CD4-positive, alpha-beta memory T cell (primary cell): ENCODE measurements around the gene SMARCE1. TPM values are rescaled to one million over a fixed set of nuclear protein-coding genes. Genes with fewer than 3 reads are reported as not detected.

ENCODE experiments used
- CTCF ChIA-PET: fragments of 350-600 bp; sonication (Branson Sonifier 250); formaldehyde crosslinking; loops from one replicate; lab custom pipeline; 2021; ENCODE audit warnings: inconsistent platforms; ENCODE audit not compliant: partially characterized antibody; lab: Charles Lee
- POLR2A ChIA-PET: fragments of 350-600 bp; sonication (Branson Sonifier 250); formaldehyde crosslinking; loops from one replicate; lab custom pipeline; 2021; ENCODE audit not compliant: partially characterized antibody; lab: Charles Lee
- DNase-seq, 5 donors: peaks; one replicate each; pipeline versions ENCODE4 v3.0.0 to v3.0.0-alpha.2; 2020 to 2022; ENCODE audit warnings: mixed read lengths in 1 of 5
- H3K27ac ChIP-seq: one replicate; pipeline ENCODE4 v1.7.0; 2013; ENCODE audit warnings: low read depth, low read length
- H3K27me3 ChIP-seq: 2 replicates; pipeline ENCODE4 v1.7.0; 2013; ENCODE audit warnings: mild to moderate bottlenecking, low read length, moderate library complexity; ENCODE audit not compliant: insufficient read depth
- H3K36me3 ChIP-seq: 2 replicates; pipeline ENCODE4 v1.7.0; 2013; ENCODE audit warnings: mild to moderate bottlenecking, low read length, moderate library complexity; ENCODE audit not compliant: insufficient read depth
- H3K4me1 ChIP-seq: 2 replicates; pipeline ENCODE4 v1.7.0; 2013; ENCODE audit warnings: mild to moderate bottlenecking, low read length, moderate library complexity; ENCODE audit not compliant: insufficient read depth
- H3K4me3 ChIP-seq, 2 donors: one replicate each; pipeline ENCODE4 v1.7.0; 2013; ENCODE audit warnings: low read length in 2 of 2, mild to moderate bottlenecking in 1 of 2
- H3K9me3 ChIP-seq, 2 donors: one replicate each; pipeline ENCODE4 v1.7.0; 2013; ENCODE audit warnings: low read length in 2 of 2, control low read depth in 1 of 2; ENCODE audit not compliant: control insufficient read depth in 1 of 2
- H3K27ac Mint-ChIP-seq, 7 donors: one replicate each; pipeline ENCODE4 v1.8.0; 2020 to 2021; ENCODE audit warnings: mixed read lengths in 7 of 7, mild to moderate bottlenecking in 6 of 7, inconsistent platforms in 3 of 7, moderate library complexity in 3 of 7
- H3K27me3 Mint-ChIP-seq, 2 donors: one replicate each; pipeline ENCODE4 v1.8.0; 2020 to 2021; ENCODE audit warnings: mixed read lengths in 2 of 2
- H3K36me3 Mint-ChIP-seq, 2 donors: one replicate each; pipeline ENCODE4 v1.8.0; 2020 to 2021; ENCODE audit warnings: mixed read lengths in 2 of 2, inconsistent platforms in 1 of 2, mild to moderate bottlenecking in 1 of 2
- H3K4me1 Mint-ChIP-seq, 4 donors: one replicate each; pipeline ENCODE4 v1.8.0; 2020 to 2021; ENCODE audit warnings: mixed read lengths in 4 of 4, mild to moderate bottlenecking in 1 of 4
- H3K4me3 Mint-ChIP-seq, 8 donors: one replicate each; pipeline ENCODE4 v1.8.0; 2020 to 2021; ENCODE audit warnings: mixed read lengths in 8 of 8, mild to moderate bottlenecking in 7 of 8, moderate library complexity in 6 of 8, inconsistent platforms in 3 of 8
- H3K9me3 Mint-ChIP-seq, 8 donors: one replicate each; pipeline ENCODE4 v1.8.0; 2020 to 2021; ENCODE audit warnings: mixed read lengths in 8 of 8, mild to moderate bottlenecking in 5 of 8, inconsistent platforms in 3 of 8, moderate library complexity in 1 of 8
- intact Hi-C: fragments of 100-400 bp; cut with micrococcal nuclease; formaldehyde crosslinking; loops from one replicate; pipeline ENCODE4 v1.15.1; 2023
- polyA plus RNA-seq, 2 donors: library from polyadenylated mRNA; unstranded; fragments of 300-500 nt; fragmentation: Illumina TruSeq; gene quantifications; one replicate each; pipeline ENCODE4 v1.2.3, GENCODE V29; 2021
- total RNA-seq, 2 experiments: library from RNA; stranded (reverse); gene quantifications; one replicate each; pipeline ENCODE4 v1.2.3, GENCODE V29; 2021

The SMARCE1 gene
- total and polyA plus RNA-seq, 4 experiments from 2014 or later = 87.6 to 197 (median 119) TPM

GRCh38 chr17:40629842-40630241 lies 17.8 kb downstream of the SMARCE1 start:
- H3K36me3 ChIP-seq = peaks cover 47% of the 10 kb centered on the region
- H3K4me1 ChIP-seq = peaks cover 8% of the 10 kb centered on the region
- Mint-ChIP-seq H3K9me3 (no peaks in the 10 kb centered on the region), H3K27me3 (no peaks in the 10 kb centered on the region), H3K27ac (no peak overlapping the region), H3K36me3 (peaks cover 42 to 61% of the 10 kb centered on the region in 2 donors), H3K4me1 (peaks cover 0 to 12% (median 10%) of the 10 kb centered on the region in 4 donors), H3K4me3 (no peak overlapping the region)
- ChIA-PET POLR2A (interaction anchor here (0.8 to 2.3 kb wide), 4 partner anchors 10 to 73 kb away, joined by 3 to 8 read pairs (median 6); partner anchors contain the start of gene SMARCE1), CTCF (interaction anchor here (1.3 to 2.0 kb wide), 3 partner anchors 10 to 96 kb away, joined by 3 to 7 read pairs (median 6); no protein-coding TSS in a partner anchor)
- no peaks in the 10 kb centered on the region for H3K9me3 ChIP-seq
- no peak overlapping the region for H3K4me3 ChIP-seq
- intact Hi-C loops = no loop called here
- H3K27ac ChIP-seq = no peak overlapping the region
- no peaks in the 10 kb centered on the region for H3K27me3 ChIP-seq
- no peak for DNase-seq

DNA sequence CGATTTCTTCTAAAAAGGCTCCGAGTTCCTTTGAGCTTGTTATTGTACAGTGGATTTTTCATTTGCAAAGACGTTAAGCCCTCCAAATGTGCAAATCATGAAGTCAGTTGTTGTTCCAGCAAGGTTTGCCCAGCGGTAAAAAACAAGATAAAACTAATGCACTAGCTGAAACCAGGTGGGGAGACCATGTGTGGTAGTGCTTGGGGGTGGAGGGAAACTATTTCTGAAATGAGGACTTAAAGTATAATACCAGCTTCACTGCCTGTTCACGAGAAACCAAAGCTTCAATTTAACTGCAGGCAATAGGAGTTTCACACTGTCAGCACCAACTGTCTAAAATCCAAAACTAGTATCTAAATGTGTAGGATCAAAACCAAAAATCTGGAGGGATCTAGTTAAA lies 22.3 kb downstream of the SMARCE1 start:
- peaks cover 9 to 19% of the 10 kb centered on the region in 2 donors for H3K36me3 Mint-ChIP-seq
- no peaks in the 10 kb centered on the region for H3K27me3 ChIP-seq
- peaks cover 25 to 31% (median 30%) of the 10 kb centered on the region in 4 donors for H3K4me1 Mint-ChIP-seq
- ChIA-PET POLR2A (interaction anchor here (1.0 to 4.9 kb wide), 3 partner anchors 10 to 60 kb away, joined by 4 to 32 read pairs (median 4); partner anchors contain the start of genes CCR7 and SMARCE1), CTCF (interaction anchor here (0.7 to 3.0 kb wide), 9 partner anchors 9 to 1023 kb away, joined by 3 to 10 read pairs (median 4); no protein-coding TSS in a partner anchor)
- H3K36me3 ChIP-seq = peaks cover 18% of the 10 kb centered on the region
- H3K27ac Mint-ChIP-seq = peak overlapping the region in 2 of 7 donors; percentile 5 to 51
- intact Hi-C loops = no loop called here
- no peak overlapping the region for H3K4me3 Mint-ChIP-seq
- peaks cover 36% of the 10 kb centered on the region for H3K4me1 ChIP-seq
- no peak for DNase-seq
- H3K9me3 Mint-ChIP-seq = no peaks in the 10 kb centered on the region
- no peak overlapping the region for H3K4me3 ChIP-seq
- no peaks in the 10 kb centered on the region for H3K27me3 Mint-ChIP-seq
- no peaks in the 10 kb centered on the region for H3K9me3 ChIP-seq
- no peak overlapping the region for H3K27ac ChIP-seq

- Histone ChIP-seq H3K4me1 (peaks cover 51% of the 10 kb centered on the region), H3K36me3 (peaks cover 15% of the 10 kb centered on the region), H3K4me3 (no peak overlapping the region), H3K27ac (no peak overlapping the region), H3K27me3 (no peaks in the 10 kb centered on the region), H3K9me3 (no peaks in the 10 kb centered on the region)
- Mint-ChIP-seq H3K27me3 (no peaks in the 10 kb centered on the region), H3K36me3 (peaks cover 5% of the 10 kb centered on the region in 2 donors), H3K27ac (no peak overlapping the region), H3K9me3 (peaks cover 0 to 2% (median 0%) of the 10 kb centered on the region in 8 donors), H3K4me1 (peaks cover 31 to 42% (median 38%) of the 10 kb centered on the region in 4 donors), H3K4me3 (no peak overlapping the region)
- POLR2A ChIA-PET = interaction anchor here (0.8 to 22.3 kb wide), 6 partner anchors 18 to 75 kb away, joined by 4 to 1226 read pairs (median 21); partner anchors contain the start of genes CCR7 and SMARCE1
- CTCF ChIA-PET = interaction anchor here (1.0 to 16.9 kb wide), 6 partner anchors 8 to 1025 kb away, joined by 3 to 435 read pairs (median 8); partner anchors contain the start of gene CCR7
- DNase-seq = no peak
- intact Hi-C loops = loop anchor here (5.0 kb wide), 2 partner anchors 266 to 1044 kb away; no protein-coding TSS in a partner anchor
These were observed 24.0 kb downstream of the SMARCE1 start for GRCh38 chr17:40623419-40624210.

GRCh38 chr17:40622509-40622928 lies 25.1 kb downstream of the SMARCE1 start:
- peak; percentile 34 to 59 (median 46) for DNase-seq
- intact Hi-C loops = loop anchor here (5.0 kb wide), 2 partner anchors 265 to 1045 kb away; no protein-coding TSS in a partner anchor
- Mint-ChIP-seq H3K27ac (peak overlapping the region; percentile 37 to 88 (median 72)), H3K27me3 (no peaks in the 10 kb centered on the region), H3K4me1 (peaks cover 31 to 42% (median 38%) of the 10 kb centered on the region in 4 donors), H3K36me3 (no peaks in the 10 kb centered on the region), H3K9me3 (peaks cover 0 to 2% (median 0%) of the 10 kb centered on the region in 8 donors), H3K4me3 (peak overlapping the region in 7 of 8 donors; percentile 1 to 74 (median 49))
- peaks cover 7% of the 10 kb centered on the region for H3K36me3 ChIP-seq
- no peak overlapping the region for H3K4me3 ChIP-seq
- H3K27ac ChIP-seq = peak overlapping the region; percentile 7
- peaks cover 51% of the 10 kb centered on the region for H3K4me1 ChIP-seq
- CTCF ChIA-PET = interaction anchor here (1.2 to 16.9 kb wide), 8 partner anchors 10 to 196 kb away, joined by 3 to 435 read pairs (median 5); partner anchors contain the start of gene CCR7
- H3K27me3 ChIP-seq = no peaks in the 10 kb centered on the region
- no peaks in the 10 kb centered on the region for H3K9me3 ChIP-seq
- POLR2A ChIA-PET = interaction anchor here (0.9 to 22.3 kb wide), 5 partner anchors 17 to 90 kb away, joined by 3 to 1226 read pairs (median 10); partner anchors contain the start of genes CCR7 and SMARCE1

DNA sequence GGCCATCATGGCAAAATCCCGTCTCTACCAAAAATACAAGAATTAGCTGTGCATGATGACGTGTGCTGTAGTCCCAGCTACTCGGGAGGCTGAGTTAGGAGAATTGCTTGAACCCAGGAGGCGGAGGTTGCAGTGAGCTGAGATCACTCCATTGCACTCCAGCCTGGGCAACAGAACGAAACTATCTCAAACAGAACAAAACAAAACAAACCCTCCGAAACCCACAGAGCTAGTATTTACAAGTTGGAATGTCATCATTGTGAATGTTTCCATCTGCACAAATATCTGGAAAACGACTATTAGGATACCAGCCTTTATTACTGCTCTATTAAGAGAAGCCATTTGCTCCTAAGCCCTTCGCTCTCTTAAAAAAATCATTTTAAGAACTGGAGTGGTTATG lies 26.0 kb downstream of the SMARCE1 start:
- H3K4me3 Mint-ChIP-seq = peak overlapping the region in 1 of 8 donors; percentile 13
- POLR2A ChIA-PET = interaction anchor here (1.7 to 22.3 kb wide), 3 partner anchors 16 to 62 kb away, joined by 10 to 1226 read pairs (median 187); partner anchors contain the start of genes CCR7 and SMARCE1
- peaks cover 51% of the 10 kb centered on the region for H3K4me1 ChIP-seq

GRCh38 chr17:40621019-40621418 lies 26.6 kb downstream of the SMARCE1 start:
- H3K27me3 ChIP-seq = no peaks in the 10 kb centered on the region
- intact Hi-C loops = loop anchor here (5.0 kb wide), 2 partner anchors 264 to 1046 kb away; no protein-coding TSS in a partner anchor
- Mint-ChIP-seq H3K4me3 (peak overlapping the region in 3 of 8 donors; percentile 17 to 67 (median 22)), H3K4me1 (peaks cover 34 to 52% (median 44%) of the 10 kb centered on the region in 4 donors), H3K27ac (peak overlapping the region in 5 of 7 donors; percentile 43 to 86 (median 59)), H3K27me3 (no peaks in the 10 kb centered on the region), H3K36me3 (no peaks in the 10 kb centered on the region), H3K9me3 (peaks cover 0 to 2% (median 0%) of the 10 kb centered on the region in 8 donors)
- H3K27ac ChIP-seq = no peak overlapping the region
- CTCF ChIA-PET = interaction anchor here (0.8 to 16.9 kb wide), 14 partner anchors 8 to 1042 kb away, joined by 3 to 435 read pairs (median 6); partner anchors contain the start of genes CCR7 and TOP2A
- H3K9me3 ChIP-seq = no peaks in the 10 kb centered on the region
- POLR2A ChIA-PET = interaction anchor here (1.3 to 22.3 kb wide), 5 partner anchors 16 to 1068 kb away, joined by 5 to 1226 read pairs (median 7); partner anchors contain the start of genes CCR7 and EIF1
- no peaks in the 10 kb centered on the region for H3K36me3 ChIP-seq
- peaks cover 57% of the 10 kb centered on the region for H3K4me1 ChIP-seq
- H3K4me3 ChIP-seq = no peak overlapping the region
- DNase-seq = no peak

More for the DNA sequence above, 26.0 kb downstream of the SMARCE1 start:
- Histone ChIP-seq H3K27ac (no peak overlapping the region), H3K27me3 (no peaks in the 10 kb centered on the region), H3K4me3 (no peak overlapping the region), H3K9me3 (no peaks in the 10 kb centered on the region), H3K36me3 (no peaks in the 10 kb centered on the region)
- intact Hi-C loops = loop anchor here (5.0 kb wide), 2 partner anchors 264 to 1046 kb away; no protein-coding TSS in a partner anchor
- Mint-ChIP-seq H3K27ac (peak overlapping the region in 2 of 7 donors; percentile 47 to 72), H3K27me3 (no peaks in the 10 kb centered on the region), H3K36me3 (no peaks in the 10 kb centered on the region), H3K9me3 (peaks cover 0 to 2% (median 0%) of the 10 kb centered on the region in 8 donors), H3K4me1 (peaks cover 34 to 46% (median 40%) of the 10 kb centered on the region in 4 donors)
- DNase-seq = no peak
- CTCF ChIA-PET = interaction anchor here (0.8 to 16.9 kb wide), 10 partner anchors 9 to 1041 kb away, joined by 3 to 435 read pairs (median 4); partner anchors contain the start of gene CCR7
